SK-N-DZ (cell line): ENCODE data around the gene THTPA.
"Not testable (repeated sequence)": the region's sequence is repeated elsewhere in the genome, so short reads cannot be mapped to it uniquely, and the experiment has no call there.

ENCODE experiments used
- DNase-seq: peaks from one replicate; pipeline ENCODE4 v3.0.0-alpha.2; 2015; ENCODE audit warnings: low spot score

THTPA gene

DNA sequence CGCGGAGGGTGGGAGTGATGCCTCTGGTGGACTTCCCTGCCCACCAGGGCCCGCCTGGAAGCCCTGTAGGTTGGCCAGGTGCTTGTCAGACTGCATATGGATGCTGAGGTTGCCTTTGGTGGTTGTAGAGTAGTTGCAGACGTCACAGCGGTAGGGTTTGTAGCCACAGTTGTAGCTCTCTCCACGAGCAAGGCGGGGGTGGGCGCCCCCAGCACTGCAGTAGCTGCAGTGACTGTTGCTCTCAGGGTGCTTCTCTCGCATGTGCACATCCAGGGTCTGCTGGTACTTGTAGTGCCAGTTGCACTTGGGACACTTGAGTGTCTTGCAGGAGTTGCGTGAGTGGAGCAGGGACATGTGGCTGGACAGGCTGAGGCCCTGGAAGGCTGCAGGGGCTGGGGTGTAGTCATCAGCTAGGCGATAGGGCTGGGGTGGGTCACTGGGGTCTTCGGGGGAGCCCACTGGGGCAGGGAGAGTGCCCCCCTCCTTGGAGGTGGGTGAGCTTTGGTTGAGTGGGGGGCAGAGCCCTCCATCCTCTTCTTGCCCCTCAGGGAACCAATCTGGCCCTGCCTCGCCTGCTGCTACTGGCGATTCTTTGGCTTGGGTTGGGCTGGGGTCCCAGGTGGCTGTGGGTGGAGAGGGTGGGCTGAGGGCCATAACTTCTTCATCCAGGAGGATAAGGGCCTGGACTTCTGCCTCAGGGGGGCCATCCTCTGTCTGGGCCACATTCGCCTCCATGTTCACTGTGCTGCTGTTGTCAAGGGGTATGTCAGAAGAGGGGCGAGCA lies 22.2 kb upstream of the THTPA start:
- DNase-seq: no peak

DNA sequence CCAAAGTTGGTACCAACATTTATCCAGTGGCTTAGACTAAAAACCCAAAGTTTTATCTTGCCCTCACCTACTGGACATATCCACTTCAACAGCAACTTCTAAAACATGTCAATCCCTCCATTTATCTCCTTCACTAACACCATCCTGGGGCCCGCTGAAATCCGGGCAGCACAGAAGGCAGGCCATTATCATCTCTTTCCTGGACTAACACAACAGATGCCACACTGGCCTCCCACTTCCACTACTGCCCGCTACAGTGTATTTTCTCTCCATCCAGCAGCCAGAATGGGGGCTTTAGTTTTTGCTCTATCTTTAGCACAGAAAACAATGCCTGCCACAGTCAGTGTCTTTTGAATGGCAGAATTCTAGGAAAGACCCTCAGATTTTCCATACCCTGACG lies 20.1 kb upstream of the THTPA start:
- DNase-seq: no peak

DNA sequence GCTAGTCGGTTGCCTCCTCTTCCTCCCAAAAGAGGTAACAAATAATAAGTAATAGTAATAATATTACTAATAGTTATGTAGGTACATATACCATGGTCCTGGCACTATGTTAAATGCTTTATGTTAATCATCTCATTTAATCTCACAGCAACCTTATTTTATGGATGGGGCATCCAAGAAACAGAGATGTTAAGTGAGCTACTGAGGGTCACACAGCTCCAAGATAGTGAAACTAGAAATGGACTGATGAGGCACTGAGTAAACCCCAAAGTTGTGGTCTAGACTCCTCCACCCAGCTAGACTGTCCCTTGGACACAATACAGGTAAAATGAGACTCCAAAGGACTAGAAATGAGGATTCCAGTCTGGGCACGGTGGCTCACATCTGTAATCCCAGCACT lies 19.6 kb upstream of the THTPA start:
- DNase-seq: no peak

DNA sequence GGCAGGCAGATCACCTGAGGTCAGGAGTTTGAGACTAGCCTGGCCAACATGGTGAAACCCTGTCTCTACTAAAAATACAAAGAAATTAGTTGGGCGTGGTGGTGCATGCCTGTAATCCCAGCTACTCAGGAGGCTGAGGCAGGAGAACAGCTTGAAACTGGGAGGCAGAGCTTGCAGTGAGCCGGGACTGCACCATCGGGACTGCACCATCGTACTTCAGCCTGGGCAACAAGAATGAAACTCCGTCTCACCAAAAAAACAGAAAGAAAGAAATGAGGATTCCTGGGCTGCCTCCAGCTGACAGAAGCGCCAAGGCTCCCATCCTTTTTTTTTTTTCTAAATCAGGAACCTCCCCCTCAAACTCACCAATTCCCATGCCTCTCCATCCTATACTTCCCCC lies 19.2 kb upstream of the THTPA start:
- DNase-seq: not testable (repeated sequence)

GRCh38 chr14:23537351-23538049 lies 18.6 kb upstream of the THTPA start:
- no peak for DNase-seq

DNA sequence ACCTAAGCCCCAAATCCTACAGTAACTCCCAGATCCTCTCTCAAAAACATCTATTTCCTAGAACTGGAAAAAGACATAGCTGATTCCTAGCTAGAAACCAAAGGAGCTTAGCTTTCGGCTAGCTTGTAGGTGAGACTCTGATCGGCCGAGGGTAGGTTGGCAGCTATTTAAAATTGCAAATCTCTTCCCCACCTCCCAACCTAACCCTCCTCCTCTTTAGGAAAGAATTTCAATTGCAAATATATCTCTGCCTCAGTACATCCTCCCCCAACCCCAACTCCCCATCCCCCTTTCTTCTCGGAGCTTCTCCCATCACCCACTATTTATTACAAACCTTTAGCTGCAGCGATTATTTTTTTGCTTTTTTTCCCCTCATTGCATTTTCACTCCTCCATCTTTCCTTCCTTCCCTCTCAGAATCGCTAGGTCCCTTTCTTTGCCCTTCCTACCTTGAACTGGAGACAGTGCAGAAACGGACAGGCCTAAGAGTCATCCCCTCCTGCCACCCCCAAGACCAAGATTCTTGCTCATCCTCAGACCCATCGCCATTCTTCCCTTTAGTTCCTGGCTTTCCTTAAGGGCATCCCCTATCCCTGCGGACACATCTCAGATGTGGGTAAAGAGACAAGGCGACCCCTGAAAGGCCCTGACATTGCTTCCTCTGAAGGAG lies 17.9 kb upstream of the THTPA start:
- no peak for DNase-seq

DNA sequence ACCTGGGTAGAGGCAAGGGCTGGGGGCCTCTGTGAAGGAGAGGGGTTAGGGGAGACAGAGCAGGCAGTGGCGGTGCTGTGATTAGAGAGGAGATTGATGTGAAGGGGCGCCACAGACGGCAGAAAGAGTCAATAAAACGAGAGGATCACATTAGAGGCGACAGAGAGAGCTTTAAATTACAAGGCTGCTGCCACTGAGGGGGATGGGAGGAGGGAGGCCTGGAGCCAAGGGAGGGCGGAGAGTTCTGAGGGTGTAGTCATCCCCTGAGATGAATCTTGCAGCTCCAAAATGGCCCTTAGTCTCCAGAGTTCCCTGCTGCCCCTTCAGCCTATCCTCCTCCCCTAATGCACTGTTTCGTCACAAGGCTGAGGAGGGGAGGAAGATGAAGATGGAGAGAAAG lies 17.3 kb upstream of the THTPA start:
- peak; percentile 85 for DNase-seq

GRCh38 chr14:23539248-23540140 lies 16.6 kb upstream of the THTPA start:
- DNase-seq: peak; percentile 82

GRCh38 chr14:23540141-23540469 lies 16.0 kb upstream of the THTPA start:
- DNase-seq: no peak

DNA sequence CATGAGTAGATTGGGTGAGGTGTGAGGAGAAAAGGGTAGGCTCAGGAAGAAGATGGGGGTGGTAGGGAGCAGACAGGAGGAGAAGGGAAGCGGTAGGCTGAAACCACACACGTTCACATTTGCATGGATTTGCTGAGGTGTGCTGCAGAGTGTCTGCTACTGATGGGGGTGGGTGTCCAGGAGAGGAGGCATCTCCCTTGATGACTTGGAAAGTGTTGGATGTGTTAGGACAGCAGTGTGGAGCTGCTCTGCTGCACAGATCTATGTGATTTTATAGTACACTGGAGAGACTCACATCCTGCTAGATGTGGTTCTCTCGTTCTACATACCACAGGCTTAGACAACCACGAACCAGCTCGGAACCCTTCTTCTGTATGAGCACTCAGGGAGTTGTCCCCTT lies 13.8 kb upstream of the THTPA start:
- DNase-seq: no peak

GRCh38 chr14:23543403-23543802 lies 12.7 kb upstream of the THTPA start:
- no peak for DNase-seq

DNA sequence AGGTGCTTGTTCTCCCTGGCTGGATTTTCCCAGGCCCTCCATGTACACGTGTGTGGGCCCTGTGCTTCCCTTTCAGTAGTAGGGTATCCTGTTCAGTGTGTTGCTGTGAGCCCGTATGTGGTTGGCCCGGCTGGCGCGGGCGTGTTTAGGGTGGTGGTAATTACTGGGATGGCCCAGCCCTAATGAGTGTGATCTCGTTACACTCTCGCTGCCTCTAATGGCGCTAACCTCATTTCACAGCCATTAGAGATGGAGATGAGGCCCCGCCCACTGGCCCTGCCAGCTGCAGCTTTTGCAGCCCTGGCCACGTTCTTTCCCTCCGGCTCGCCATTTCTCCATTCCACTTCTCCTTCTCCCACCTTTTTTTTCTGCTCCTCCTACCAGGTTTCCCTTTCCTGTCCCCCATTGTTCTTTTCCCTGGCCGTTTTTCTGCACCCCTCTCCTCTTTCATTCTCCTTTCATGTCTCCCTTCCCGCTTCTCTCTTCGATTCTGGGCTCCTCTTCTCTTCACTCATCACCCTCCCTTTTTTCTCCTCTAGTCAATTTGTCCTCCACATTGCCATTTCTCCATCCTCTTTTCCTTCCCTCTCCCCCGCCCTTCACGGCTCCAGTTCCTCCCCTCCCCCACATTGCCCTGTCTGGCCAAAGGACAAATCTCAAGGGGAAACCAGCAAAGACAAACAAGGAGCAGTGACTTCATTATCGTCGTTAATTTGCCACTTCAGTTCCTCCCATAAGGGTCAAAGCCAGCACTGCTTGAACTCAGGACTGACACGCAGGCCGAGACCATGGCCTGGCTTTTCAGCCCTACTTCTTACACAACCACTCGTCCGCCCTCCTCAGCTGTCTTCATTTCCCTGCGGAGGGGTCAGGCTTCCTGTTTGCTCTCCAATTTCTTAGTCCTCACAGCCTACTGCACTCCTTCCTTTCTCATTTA lies 11.3 kb upstream of the THTPA start:
- DNase-seq: peak; percentile 95

DNA sequence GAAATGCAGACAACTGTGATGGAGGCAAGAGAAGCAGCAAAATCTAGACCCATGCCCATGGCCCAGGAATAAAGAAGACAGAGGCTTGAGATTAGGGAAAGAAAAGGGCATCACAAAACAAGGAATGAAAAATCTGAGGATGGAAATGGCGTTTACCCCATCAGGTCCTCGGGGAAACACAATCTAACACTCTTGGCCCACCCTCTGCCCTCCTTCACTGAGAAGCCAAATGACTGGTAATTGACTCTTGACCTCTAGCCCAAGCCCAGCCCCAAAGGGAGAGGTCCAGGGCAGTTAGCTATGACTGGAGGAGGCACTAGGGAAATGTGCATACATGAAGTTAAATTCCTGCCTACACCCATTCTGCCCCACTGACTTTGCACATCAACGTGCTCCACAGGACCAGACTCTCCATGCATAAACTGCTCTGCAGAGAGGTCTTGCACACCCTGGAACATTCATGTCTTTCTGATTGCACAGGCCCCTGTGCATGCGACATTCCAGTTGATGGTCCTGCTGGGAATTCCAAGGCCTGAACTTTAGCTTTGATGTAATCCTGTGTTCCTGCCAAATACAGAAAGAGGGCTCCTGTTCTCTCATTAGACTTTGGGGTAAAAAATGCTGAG lies 10.2 kb upstream of the THTPA start:
- DNase-seq: no peak

GRCh38 chr14:23546450-23547035 lies 9.5 kb upstream of the THTPA start:
- no peak for DNase-seq

GRCh38 chr14:23547924-23548323 lies 8.1 kb upstream of the THTPA start:
- DNase-seq: no peak

DNA sequence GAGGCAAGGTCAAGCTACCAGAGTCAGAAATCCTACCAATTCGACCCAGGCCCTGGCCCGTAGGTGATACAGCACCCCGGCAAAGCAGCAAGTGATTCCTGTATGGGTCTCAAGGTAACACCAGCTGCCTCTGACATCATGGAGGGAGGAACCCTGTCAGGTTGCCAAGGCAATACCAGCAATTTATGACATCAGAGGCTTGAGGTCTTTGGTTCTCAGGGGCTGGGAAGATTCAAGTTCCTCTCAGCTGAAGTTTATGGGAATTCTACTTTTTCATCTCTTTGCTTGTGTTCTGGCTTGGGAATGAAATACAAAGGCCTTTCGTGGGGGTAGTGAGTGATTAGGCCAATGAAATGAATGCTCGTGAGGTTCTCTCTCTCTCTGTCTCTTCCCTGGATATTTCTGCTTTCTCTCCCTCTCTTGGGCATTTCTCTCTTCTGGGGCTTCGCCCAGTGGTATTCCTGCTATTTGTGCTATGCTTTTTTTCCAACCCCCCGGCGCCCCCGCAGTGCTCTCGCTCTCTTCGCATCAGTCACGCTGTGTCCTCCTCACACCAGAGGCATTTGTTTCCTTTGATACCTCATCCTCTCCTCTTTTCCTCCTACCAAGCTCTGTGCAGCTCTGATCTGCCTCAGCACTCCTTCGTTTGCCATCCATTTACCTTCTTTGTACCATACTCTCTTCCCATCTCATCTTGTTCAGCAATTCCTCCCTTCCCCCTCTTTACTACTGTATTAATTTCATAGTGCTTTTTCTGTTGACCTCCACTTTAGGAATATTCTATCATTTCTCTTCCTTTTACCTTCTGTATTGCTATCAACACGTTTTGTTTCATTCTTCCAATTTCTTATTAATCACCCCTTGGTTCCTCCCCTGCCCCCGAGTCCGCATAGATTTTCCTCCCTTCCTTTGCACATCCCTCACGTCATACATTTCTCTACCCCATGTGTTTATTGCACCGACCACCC lies 7.4 kb upstream of the THTPA start:
- DNase-seq: no peak

DNA sequence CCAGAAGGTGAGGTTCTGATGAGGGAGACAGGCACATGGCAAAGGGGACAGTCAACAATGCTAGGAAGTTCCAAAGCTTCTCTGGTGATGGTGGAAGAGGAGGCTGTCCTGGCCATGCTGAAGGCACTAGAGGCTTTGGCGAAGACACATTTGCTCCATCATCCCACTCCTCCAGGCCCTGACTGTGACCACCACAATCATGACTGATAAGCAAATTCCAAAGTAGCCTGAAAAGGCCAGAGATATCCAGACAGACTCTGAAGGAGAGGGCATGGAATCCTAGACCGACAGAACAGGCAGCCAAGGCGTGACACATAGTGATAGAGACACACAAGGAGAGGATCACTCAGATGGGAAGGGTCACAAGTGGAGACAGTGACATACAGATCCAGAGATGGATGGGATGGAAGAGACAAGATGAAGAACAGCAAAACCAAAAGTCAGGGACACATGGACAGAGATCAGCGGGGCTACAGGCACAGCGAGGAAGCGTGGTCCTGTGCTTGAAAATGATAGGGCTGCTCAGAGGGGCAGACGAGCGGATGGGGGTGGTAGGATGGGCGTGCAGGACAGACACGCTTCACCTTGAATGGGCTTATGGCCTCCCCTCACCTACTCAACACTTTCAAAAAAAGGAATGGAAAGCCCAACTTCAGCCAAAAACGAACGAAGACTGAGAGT lies 5.8 kb upstream of the THTPA start:
- no peak for DNase-seq

DNA sequence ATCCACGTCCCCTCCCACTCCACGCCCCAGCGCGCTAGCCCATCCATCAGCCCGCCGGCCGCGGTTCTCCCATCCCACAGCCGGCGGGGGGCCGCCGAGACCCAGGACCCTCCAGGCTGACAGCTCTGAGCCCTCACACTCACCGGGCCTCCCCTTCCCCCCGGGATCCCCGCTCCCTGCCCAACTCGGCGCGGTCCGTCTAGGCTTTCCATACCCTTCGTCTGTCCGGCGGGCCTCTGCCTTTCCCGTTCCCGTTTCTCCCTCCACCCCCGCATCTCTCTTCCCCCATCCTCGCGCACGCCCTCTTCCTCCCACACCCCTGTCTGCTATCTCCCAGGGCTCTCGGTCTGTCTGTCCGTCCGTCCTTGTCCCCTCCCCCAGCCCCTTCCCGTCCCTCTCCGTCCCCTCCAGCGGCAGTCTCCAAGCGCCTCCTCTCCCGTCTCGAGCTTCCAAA lies 5.2 kb upstream of the THTPA start:
- no peak for DNase-seq
